C4-2B (cell line): ENCODE results near the gene SNAPIN.

Experiments used
- ZFX ChIP-seq: fragments of 450-650 bp; IDR thresholded peaks from 2 replicates; pipeline ENCODE4 v1.6.1; 2017
- TF ChIP-seq, protein P1 (sequence below): fragments of 450-650 bp; conservative IDR thresholded peaks from 2 replicates; pipeline ENCODE4 v1.5.1; 2017; ENCODE audit warnings: mild to moderate bottlenecking

DNA sequence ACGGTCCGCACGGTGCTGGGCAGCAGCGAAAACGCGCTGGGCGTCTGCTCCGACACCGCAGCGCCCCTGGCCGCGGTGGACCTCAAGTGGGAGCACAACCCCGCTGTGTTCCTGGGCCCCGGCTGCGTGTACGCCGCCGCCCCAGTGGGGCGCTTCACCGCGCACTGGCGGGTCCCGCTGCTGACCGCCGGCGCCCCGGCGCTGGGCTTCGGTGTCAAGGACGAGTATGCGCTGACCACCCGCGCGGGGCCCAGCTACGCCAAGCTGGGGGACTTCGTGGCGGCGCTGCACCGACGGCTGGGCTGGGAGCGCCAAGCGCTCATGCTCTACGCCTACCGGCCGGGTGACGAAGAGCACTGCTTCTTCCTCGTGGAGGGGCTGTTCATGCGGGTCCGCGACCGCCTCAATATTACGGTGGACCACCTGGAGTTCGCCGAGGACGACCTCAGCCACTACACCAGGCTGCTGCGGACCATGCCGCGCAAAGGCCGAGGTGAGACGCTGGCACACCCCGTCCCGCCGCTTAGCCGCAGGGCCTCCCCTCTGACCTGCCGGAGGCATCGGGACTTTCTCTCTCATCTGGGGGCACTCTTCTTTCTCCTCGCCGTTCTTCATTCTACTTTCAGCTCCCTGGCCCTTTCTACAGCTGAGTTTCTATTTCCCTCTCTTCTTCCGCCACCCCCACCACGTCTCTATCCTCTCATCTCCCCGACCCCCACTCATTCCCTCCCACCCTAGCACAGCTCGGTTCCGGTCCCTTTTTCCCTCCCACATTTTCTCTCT is 21.0 kb downstream of the SNAPIN start:
- TF ChIP-seq, protein P1, sequence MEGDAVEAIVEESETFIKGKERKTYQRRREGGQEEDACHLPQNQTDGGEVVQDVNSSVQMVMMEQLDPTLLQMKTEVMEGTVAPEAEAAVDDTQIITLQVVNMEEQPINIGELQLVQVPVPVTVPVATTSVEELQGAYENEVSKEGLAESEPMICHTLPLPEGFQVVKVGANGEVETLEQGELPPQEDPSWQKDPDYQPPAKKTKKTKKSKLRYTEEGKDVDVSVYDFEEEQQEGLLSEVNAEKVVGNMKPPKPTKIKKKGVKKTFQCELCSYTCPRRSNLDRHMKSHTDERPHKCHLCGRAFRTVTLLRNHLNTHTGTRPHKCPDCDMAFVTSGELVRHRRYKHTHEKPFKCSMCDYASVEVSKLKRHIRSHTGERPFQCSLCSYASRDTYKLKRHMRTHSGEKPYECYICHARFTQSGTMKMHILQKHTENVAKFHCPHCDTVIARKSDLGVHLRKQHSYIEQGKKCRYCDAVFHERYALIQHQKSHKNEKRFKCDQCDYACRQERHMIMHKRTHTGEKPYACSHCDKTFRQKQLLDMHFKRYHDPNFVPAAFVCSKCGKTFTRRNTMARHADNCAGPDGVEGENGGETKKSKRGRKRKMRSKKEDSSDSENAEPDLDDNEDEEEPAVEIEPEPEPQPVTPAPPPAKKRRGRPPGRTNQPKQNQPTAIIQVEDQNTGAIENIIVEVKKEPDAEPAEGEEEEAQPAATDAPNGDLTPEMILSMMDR, result no peak
- TF ChIP-seq ZFX, result no peak
